Skeletal muscle cell (primary cell): ENCODE data around the gene NDFIP2.

Experiments
- DNase-seq: peaks from one replicate; pipeline ENCODE4 v3.0.0-alpha.2; 2010; ENCODE audit warnings: low read depth
- H3K4me3 ChIP-seq: 2 replicates; pipeline ENCODE4 v1.5.1; 2011; ENCODE audit warnings: low read depth, mild to moderate bottlenecking, control low read depth, low read length, moderate library complexity

Gene NDFIP2

GRCh38 chr13:79457390-79457789, 23.6 kb upstream of the NDFIP2 start:
- no peak for DNase-seq
- no peak overlapping the region for H3K4me3 ChIP-seq

GRCh38 chr13:79457948-79458347, 23.0 kb upstream of the NDFIP2 start:
- peak; percentile 58 for DNase-seq
- no peak overlapping the region for H3K4me3 ChIP-seq

DNA sequence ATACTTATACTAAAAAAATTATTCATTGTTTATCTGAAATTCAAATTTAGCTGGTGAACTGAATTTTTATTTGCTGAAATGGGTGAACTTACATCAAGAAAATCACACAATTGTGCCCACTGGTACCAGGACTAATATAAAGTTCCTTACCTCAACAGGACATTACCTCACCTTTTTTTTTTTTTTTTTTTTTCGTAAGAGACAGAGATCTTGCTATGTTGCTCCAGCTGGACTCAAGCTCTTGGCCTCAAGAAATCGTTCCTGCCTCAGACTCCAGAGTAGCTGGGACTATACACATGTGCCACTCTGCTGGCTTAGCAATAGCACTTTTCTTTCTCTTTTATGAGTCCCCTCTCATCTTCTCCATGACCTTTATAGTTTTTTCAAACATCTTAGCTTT, 22.5 kb upstream of the NDFIP2 start:
- DNase-seq: no peak
- H3K4me3 ChIP-seq: no peak overlapping the region

DNA sequence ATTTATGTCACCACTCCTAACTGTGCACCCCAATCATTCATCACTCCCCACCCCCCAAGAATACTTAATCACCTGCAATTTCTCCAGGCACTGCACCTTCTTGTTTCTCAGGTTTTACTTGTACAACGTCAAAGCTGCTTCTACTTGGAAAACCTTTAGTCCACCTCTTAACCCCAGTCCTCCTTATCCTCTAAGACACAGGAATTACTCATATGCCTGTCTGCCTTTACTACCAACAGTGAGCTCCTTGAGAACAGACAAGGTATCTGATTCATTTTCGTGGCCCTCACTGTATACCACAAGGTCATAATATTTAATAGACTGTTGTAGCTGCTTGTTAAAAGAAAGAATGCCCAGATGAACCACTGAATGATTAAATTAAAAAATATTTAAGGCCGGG, 21.0 kb upstream of the NDFIP2 start:
- no peak for DNase-seq
- no peak overlapping the region for H3K4me3 ChIP-seq

DNA sequence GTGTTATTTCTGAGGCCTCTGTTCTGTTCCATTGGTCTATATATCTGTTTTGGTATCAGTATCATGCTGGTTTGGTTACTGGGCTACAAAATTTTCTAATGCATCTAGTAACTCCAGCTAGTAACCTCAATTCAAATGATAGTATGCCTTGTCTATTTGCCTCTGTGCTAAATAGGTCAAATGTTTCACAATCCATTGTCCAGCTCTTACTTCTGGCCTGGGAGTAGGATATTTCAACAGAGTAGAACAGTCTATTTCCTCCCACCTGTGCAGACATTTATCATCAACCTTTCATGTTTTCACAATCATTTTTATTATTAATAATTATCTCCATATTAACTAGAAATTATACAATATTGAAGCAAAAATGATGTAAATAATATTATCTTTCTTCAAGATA, 18.1 kb upstream of the NDFIP2 start:
- no peak for DNase-seq
- H3K4me3 ChIP-seq: no peak overlapping the region

- H3K4me3 ChIP-seq: no peak overlapping the region
- DNase-seq: no peak
Observed at GRCh38 chr13:79463604-79464003, 17.4 kb upstream of the NDFIP2 start.

DNA sequence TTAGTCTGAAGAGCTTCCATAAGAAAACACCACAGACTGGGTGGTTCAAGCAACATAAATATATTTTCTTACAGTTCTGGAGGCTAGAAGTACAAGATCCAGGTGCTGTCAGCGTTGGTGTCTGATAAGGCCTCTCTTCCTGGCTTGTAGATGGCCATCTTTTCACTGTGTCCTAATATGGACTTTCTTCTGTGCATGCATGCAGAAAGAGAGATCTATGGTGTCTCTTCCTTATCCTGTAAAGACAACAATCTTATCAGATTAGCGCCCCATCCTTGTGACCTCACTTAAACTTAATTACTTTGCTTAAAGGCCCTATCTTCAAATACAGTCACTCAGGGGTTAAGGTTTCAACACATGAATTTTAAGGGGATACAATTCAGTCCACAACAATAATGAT, 14.1 kb upstream of the NDFIP2 start:
- no peak for DNase-seq

GRCh38 chr13:79468402-79468801, 12.6 kb upstream of the NDFIP2 start:
- no peak overlapping the region for H3K4me3 ChIP-seq
- DNase-seq: no peak

More for the DNA sequence above, 14.1 kb upstream of the NDFIP2 start:
- no peak overlapping the region for H3K4me3 ChIP-seq

GRCh38 chr13:79468819-79469218, 12.1 kb upstream of the NDFIP2 start:
- DNase-seq: no peak
- no peak overlapping the region for H3K4me3 ChIP-seq

GRCh38 chr13:79469608-79470007, 11.3 kb upstream of the NDFIP2 start:
- no peak for DNase-seq
- no peak overlapping the region for H3K4me3 ChIP-seq

GRCh38 chr13:79470666-79471065, 10.3 kb upstream of the NDFIP2 start:
- no peak overlapping the region for H3K4me3 ChIP-seq
- no peak for DNase-seq

GRCh38 chr13:79475569-79475968, 5.4 kb upstream of the NDFIP2 start:
- DNase-seq: no peak
- no peak overlapping the region for H3K4me3 ChIP-seq

DNA sequence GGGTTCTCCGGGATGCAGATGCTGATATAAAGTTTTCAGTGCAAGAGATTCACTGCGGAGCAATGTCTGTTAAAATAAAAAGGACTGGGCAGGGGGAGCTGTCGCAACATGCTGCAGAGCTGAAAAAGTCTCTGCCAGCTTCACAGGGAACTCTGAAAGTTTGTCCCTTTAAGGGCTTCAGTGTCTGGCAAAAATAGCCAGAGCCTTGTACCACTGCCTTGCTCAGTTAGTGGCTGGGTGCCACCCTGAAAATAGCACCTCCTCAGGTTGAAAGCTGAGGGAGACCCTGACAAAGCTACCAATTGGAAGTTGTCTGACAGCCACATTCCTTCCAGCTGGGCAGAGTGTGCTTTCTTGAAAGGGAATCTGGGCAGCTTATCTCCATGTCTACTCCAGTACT, 3.0 kb upstream of the NDFIP2 start:
- no peak overlapping the region for H3K4me3 ChIP-seq
- DNase-seq: no peak

DNA sequence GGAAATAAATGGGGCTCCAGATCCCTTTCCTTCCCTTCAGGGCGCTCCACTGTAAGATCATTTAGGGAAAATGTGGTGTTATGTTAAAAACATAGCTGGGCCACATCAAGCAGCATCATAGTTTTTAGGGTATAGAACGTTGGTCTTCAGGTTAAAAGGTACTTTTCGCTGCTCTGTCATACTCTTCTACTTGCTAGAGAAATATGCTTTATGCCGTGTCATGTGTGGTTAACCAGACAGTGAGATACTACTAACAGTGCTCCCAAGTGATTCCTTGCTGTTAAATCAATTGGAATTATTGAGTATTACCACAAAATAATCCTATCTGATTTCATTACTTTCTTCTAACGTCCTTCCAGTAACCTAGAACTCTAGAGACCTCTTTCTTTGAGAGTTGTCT, 1.1 kb upstream of the NDFIP2 start:
- DNase-seq: no peak
- H3K4me3 ChIP-seq: no peak overlapping the region

DNA sequence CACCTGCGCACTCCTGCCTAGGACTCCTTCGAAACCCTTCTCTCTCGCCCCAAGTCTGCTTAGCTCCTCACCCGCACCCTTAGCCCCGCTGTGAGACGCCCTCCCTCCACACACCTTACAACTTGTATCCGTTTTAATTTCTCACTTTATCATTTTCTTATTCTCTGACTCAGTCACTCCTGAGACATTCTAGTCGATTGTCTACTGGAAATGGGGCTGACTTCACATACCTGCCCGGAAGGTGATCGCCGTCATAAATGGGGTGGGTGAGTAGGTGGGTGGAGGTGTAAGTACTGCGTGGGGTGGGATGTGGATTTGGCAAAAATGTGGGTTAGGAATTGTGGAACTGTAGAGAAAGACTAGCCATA, 714 bp downstream of the NDFIP2 start:
- DNase-seq: no peak
- H3K4me3 ChIP-seq: peak overlapping the region; percentile 69

DNA sequence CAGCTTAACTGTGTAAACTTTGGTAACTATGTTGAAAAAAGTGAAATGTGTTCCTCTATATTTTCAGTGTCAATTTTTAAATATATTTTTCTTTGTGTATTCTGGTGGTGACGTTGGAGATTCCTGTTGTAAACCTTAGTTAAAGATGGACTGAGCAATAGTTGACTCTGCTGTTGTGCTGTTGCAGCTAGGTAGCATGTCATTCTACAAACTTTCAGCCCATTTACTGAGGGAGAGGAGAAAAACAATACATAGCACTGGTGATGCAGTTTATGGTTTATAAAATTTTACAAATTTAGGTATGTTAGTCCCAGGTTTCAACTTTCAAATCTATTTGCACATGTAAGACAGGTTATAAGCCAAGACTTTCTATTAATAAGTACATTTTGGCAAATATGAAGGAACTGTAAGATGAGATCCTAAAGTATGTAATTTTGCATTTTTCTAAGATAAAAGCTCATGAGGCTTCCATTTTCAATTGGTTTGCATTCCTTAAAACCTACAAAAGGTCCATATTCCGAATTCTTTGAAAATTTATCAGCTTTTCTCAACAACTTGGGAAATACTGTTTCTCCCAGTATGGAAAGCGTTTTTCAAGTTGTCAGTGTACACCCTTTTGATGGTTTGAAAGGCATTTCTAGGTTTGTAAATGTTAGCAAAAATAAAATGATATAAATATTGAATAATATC, 1.5 kb downstream of the NDFIP2 start:
- DNase-seq: no peak
- H3K4me3 ChIP-seq: peak overlapping the region; percentile 69

- DNase-seq: peak; percentile 56
- no peak overlapping the region for H3K4me3 ChIP-seq
Observed at GRCh38 chr13:79483086-79483706, 2.2 kb downstream of the NDFIP2 start.

- DNase-seq: peak; percentile 86
- H3K4me3 ChIP-seq: no peak overlapping the region
Observed at GRCh38 chr13:79485014-79485811, 4.3 kb downstream of the NDFIP2 start.

DNA sequence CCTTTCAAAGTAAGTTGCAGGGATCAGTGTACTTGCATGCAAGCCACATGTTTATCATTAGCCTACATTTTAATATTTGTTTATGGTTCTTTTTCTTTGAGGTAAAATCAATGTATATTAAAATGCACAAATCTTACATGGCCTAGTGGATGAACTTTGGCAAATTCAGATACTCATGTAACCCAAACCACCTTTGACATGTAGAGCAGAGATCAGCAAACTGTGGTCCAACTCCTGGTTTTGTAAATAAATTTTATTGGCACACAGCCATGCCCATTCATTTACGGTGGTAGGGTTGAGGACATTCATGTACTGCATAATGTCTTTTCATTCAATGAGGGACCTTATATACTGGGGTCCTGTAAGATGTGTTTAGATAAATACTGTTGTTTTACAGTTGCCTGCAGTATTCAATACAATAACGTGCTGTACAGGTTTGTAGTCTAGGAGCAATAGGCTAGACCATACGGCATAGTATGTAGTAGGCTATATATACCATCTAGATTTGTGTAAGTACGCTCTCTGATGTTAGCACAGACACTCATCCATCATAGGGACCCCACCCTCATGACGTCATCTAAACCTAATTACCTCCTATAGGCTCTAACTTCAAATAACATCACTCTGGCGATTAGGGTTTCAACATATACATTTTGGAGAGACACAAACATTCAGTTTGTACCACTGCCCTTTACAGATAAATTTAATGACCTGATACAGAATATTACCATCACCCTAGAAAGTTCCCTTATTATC, 5.7 kb downstream of the NDFIP2 start:
- no peak overlapping the region for H3K4me3 ChIP-seq
- no peak for DNase-seq

DNA sequence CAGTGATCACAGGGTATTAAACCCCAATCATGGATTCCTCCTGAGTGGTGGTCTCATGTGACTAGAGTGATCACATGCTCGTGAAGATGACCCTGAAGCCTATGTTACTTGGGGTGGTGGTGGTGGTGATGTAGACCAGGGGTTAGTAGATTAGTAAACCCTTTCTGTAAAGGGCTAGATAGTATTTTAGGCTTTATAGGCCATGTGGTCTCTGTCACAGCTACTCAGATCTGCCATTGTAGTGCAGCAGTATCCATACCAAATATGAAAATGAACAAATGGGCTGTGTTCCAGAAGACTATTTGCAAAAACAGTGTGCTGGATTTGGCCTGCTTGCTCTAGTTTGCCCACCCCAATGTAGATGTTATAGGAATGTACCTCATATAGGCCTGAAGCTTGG, 9.4 kb downstream of the NDFIP2 start:
- DNase-seq: no peak
- H3K4me3 ChIP-seq: no peak overlapping the region
